Lower leg skin (tissue), 4 donors: ENCODE data around the gene KCTD16. TPM values are rescaled to one million over a fixed set of nuclear protein-coding genes. Genes with fewer than 3 reads are reported as not detected.

ENCODE experiments used
- DNase-seq, 2 donors: peaks; one replicate each; pipeline ENCODE4 v3.0.0-alpha.2; 2019; ENCODE audit warnings: low spot score in 2 of 2
- H3K4me3 ChIP-seq: fragments of 200-600 bp; sonication (generic); 2 replicates; pipeline ENCODE4 v1.5.1; 2017; ENCODE audit warnings: mild to moderate bottlenecking, low read depth; ENCODE audit not compliant: poor library complexity, severe bottlenecking
- POLR2A ChIP-seq, 2 donors: fragments of 450-650 bp; IDR thresholded peaks; one replicate each; pipeline ENCODE4 v1.6.1; 2016 to 2017; ENCODE audit warnings: antibody characterized with exemption in 2 of 2, mild to moderate bottlenecking in 1 of 2, moderate library complexity in 1 of 2
- WGBS, 2 donors: methylation state at CpG; one replicate each; pipeline ENCODE4 v1.1.5; 2018; 5-methylcytosine and 5-hydroxymethylcytosine counted together
- intact Hi-C: fragments of 100-400 bp; cut with DNase I; formaldehyde crosslinking; loops from one replicate; pipeline ENCODE4 v1.15.0; 2023; ENCODE audit warnings: low total_unique reads
- total RNA-seq, 4 donors: library from RNA; depleted of rRNA; stranded (reverse); fragments of >200 nt; gene quantifications; one replicate each; pipeline ENCODE4 v1.1.0, GENCODE V29; 2016
- TF ChIP-seq, protein P1 (sequence below), 3 donors: fragments of 450-650 bp; IDR thresholded peaks; one replicate each; pipeline ENCODE4 v1.5.1; 2016; ENCODE audit warnings: antibody characterized with exemption in 3 of 3, mild to moderate bottlenecking in 3 of 3, moderate library complexity in 2 of 3

KCTD16 gene
- total RNA-seq, 4 donors from 2014 or later, result not detected

DNA sequence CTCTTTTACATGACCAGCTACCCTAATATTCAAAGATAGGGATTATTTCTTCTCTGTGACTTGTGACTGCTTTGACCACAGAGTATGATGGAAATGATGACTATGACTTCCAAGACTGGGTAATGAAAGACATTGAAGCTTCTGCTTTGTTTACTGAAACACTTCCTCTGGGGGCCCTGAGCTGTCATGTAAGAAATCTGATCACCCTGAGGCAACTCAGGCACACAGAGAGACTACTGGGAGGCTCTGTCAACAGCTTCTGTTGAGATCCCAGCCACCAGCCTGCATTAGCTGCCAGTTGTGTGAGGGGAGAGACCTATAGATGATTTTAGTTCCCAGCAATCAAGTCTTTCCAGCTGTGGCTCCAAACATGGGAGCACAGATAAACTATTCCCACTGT lies 76.5 kb downstream of the KCTD16 start:
- no peak for DNase-seq
- intact Hi-C loops, result no loop called here
- H3K4me3 ChIP-seq, result no peak overlapping the region
- TF ChIP-seq, protein P1, sequence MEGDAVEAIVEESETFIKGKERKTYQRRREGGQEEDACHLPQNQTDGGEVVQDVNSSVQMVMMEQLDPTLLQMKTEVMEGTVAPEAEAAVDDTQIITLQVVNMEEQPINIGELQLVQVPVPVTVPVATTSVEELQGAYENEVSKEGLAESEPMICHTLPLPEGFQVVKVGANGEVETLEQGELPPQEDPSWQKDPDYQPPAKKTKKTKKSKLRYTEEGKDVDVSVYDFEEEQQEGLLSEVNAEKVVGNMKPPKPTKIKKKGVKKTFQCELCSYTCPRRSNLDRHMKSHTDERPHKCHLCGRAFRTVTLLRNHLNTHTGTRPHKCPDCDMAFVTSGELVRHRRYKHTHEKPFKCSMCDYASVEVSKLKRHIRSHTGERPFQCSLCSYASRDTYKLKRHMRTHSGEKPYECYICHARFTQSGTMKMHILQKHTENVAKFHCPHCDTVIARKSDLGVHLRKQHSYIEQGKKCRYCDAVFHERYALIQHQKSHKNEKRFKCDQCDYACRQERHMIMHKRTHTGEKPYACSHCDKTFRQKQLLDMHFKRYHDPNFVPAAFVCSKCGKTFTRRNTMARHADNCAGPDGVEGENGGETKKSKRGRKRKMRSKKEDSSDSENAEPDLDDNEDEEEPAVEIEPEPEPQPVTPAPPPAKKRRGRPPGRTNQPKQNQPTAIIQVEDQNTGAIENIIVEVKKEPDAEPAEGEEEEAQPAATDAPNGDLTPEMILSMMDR (IDR thresholded peaks at IDR 0.05), result no peak
- TF ChIP-seq POLR2A (IDR thresholded peaks at IDR 0.05), result no peak

DNA sequence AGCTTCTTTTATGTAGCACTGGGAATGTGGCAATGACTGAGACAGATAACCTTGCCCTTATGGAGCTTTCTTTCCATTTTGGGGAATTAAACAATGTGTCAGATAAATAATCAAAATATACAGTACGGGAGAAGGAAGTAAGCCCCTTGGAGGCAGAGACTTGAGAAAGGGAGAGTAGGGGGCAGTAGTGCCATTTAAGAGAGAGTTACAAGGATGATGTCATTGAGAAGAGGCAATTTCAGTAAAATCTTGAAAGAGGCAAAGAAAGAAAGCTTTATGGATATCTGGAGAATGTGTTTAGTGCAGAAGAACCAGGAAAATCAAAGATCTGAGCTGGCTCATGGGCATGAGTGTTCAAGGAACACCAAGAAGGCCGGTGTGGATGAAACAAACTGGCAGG lies 77.3 kb downstream of the KCTD16 start:
- no peak for DNase-seq
- 85 to 91% methylated on average over 2 of the region's 2 CpGs for WGBS, 2 donors
- intact Hi-C loops, result no loop called here
- TF ChIP-seq, protein P1 (IDR thresholded peaks at IDR 0.05), result no peak
- no peak for TF ChIP-seq POLR2A (IDR thresholded peaks at IDR 0.05)
- no peak overlapping the region for H3K4me3 ChIP-seq

DNA sequence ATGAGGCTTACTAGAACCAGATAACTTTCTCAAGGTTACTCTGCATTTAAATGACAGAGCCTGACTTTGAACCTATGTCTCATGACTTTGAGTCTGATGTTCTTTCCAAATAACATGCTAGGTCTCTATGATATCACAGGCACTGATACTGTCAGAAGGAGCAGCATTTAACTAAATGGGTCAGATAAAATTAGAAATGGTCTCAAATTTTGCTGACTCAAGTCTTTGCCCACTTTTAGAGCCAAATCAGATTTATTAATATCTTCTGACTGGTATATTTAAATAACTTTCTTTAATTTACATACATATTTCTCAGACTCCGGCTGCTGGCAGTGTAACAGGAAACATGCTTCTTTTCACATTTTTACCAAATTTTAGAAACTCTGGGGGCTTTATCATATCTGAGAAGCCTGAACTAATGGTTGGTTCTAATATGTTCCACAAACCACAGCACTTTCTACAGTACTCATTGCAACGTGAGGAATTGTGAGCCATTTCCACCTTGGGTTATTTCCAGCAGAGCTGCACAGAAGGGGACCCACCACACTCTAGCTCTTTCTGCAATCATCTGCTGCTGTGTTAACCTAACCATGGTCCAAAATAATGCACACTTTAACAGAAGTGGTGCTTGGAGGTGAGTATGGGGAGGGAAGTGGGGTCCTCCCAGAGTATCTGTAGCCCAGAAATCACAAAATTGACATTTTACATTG lies 79.2 kb downstream of the KCTD16 start:
- H3K4me3 ChIP-seq, result no peak overlapping the region
- DNase-seq, result no peak
- WGBS, 2 donors, result 28 to 34% methylated on average over 2 of the region's 2 CpGs
- TF ChIP-seq POLR2A (IDR thresholded peaks at IDR 0.05), result no peak
- TF ChIP-seq, protein P1 (IDR thresholded peaks at IDR 0.05), result no peak
- intact Hi-C loops, result no loop called here

DNA sequence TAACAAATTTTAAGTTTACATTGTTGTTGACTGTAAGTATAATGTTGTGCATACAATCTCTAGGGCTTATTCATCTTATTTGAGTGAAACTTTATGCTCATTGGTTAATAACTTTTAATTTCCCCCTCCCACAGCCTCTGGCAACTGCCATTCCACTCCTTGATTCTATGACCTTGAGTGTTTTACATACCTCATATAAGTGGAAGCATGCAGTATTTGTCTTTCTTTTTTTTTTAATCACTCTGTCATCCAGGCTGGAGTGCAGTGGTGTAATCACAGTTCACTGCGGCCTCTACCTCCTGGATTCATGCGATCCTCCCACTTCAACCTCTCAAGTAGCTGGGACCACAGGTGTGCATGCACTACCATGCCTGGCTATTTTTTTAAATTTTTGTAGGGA lies 83.9 kb downstream of the KCTD16 start:
- TF ChIP-seq, protein P1 (IDR thresholded peaks at IDR 0.05), result no peak
- TF ChIP-seq POLR2A (IDR thresholded peaks at IDR 0.05), result no peak
- DNase-seq, result no peak
- intact Hi-C loops, result no loop called here
- WGBS, 2 donors, result 93 to 100% methylated on average over 2 of the region's 2 CpGs
- no peak overlapping the region for H3K4me3 ChIP-seq

DNA sequence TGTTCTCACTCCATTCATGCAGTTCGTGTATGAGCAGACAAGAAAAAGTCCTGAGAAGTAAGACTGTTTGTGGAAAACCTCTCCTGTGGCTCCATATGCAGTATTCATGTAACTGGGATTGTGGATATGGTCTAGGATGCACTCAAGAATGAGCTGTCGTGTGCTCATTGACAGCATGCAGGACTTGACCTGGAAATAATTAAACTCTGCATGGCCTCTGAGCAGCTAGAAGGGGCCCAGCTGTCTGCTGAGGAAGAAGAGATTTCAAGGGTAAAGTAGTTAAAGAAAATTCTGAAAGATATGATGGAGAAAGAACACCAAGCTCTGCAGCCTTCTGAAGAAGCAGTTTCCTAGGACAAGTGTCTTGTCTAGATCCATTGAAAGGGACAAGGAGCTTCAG lies 89.4 kb downstream of the KCTD16 start:
- H3K4me3 ChIP-seq, result no peak overlapping the region
- WGBS, 2 donors, result 46 to 50% methylated on average over 2 of the region's 2 CpGs
- DNase-seq, result no peak
- TF ChIP-seq, protein P1 (IDR thresholded peaks at IDR 0.05), result no peak
- no peak for TF ChIP-seq POLR2A (IDR thresholded peaks at IDR 0.05)
- intact Hi-C loops, result no loop called here
